GM12878 (cell line): ENCODE measurements around the gene ANK3. TPM values are rescaled to one million over a fixed set of nuclear protein-coding genes. Genes with fewer than 3 reads are reported as not detected.

Experiments
- BMI1 ChIP-seq: fragments of 450-650 bp; IDR thresholded peaks from 2 replicates; pipeline ENCODE4 v1.6.1; 2016; ENCODE audit warnings: mild to moderate bottlenecking, moderate library complexity, borderline replicate concordance
- BRCA1 ChIP-seq: IDR thresholded peaks from 2 replicates; pipeline ENCODE4 v1.6.1; 2011; ENCODE audit warnings: low read depth, low read length, improper control_type of control experiment
- KLF5 ChIP-seq: fragments of 450-650 bp; IDR thresholded peaks from 2 replicates; pipeline ENCODE4 v1.6.1; 2014; ENCODE audit warnings: mild to moderate bottlenecking; ENCODE audit not compliant: partially characterized antibody
- PAX5 ChIP-seq: IDR thresholded peaks from 2 replicates; pipeline ENCODE4 v1.6.1; 2011; ENCODE audit warnings: low read depth, low read length, borderline replicate concordance
- PML ChIP-seq: IDR thresholded peaks from 2 replicates; pipeline ENCODE4 v1.6.1; 2012; ENCODE audit warnings: low read length, inconsistent platforms
- SIX5 ChIP-seq: IDR thresholded peaks from 2 replicates; pipeline ENCODE4 v1.6.1; 2011; ENCODE audit warnings: mild to moderate bottlenecking, low read depth, low read length, moderate library complexity; ENCODE audit not compliant: severe bottlenecking
- SMAD5 ChIP-seq: IDR thresholded peaks from 2 replicates; pipeline ENCODE4 v1.6.1; 2016; ENCODE audit warnings: antibody characterized with exemption, low read depth
- STAT1 ChIP-seq: fragments of 450-650 bp; conservative IDR thresholded peaks from 2 replicates; pipeline ENCODE4 v1.6.1; 2014; ENCODE audit warnings: antibody characterized with exemption, mild to moderate bottlenecking
- STAT3 ChIP-seq: IDR thresholded peaks from 2 replicates; pipeline ENCODE4 v1.6.1; 2011; ENCODE audit warnings: low read depth, low read length, improper control_type of control experiment
- ZBTB40 ChIP-seq: fragments of 450-650 bp; IDR thresholded peaks from 2 replicates; pipeline ENCODE4 v1.6.1; 2016; ENCODE audit warnings: mild to moderate bottlenecking, moderate library complexity, borderline replicate concordance
- polyA plus RNA-seq, 11 experiments: library from polyadenylated mRNA; depleted of rRNA in 4 of 11; unstranded in 6 of 11; stranded (reverse) in 5 of 11; fragments of >200 nt; fragmentation: Nextera tagmentation in 4 of 11; fragmentation: Illumina TruSeq in 1 of 11; extraction: Ambion mirVana in 4 of 11; extraction: Trizol in 1 of 11; gene quantifications; 1 replicate in 1 of 11; 2 replicates in 10 of 11; pipeline versions ENCODE4 v1.2.1 to v1.2.3, GENCODE V29; 2011 to 2016; ENCODE audit warnings: inconsistent platforms in 2 of 11, missing spikeins in 2 of 11, low read depth in 1 of 11
- total RNA-seq, 4 experiments: library from RNA; depleted of rRNA in 3 of 4; stranded (reverse); fragments of >200 nt in 3 of 4; fragmentation: Illumina TruSeq in 1 of 4; extraction: Trizol in 1 of 4; gene quantifications; 2 replicates each; pipeline versions ENCODE4 v1.2.1 to v1.2.3, GENCODE V29; 2013 to 2021

The ANK3 gene
- total and polyA plus RNA-seq, 10 of the 15 experiments (the other 5 are each of a cell fraction or from before 2014, with no cell fraction given) = 0.06 to 0.82 (median 0.20) TPM; not detected in 2

DNA sequence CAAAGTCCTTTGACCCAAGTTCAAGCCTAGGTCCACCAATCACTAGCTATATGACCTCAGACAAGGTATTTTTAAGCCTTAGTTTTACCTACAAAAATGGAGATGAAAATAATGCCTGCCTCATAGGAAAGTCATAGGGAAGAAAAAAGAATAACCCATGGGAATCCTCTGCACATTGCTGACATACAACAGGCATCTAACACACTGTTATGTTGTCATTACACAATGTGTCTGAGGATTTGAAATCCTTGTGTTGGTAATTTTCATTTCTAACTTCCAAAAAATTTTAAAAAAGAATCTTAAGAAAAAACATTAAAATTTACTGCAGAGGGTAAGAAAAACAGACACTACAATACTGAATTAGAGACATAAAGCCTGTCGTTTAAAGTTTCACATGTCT lies 5.7 kb downstream of the ANK3 start (continued):
- TF ChIP-seq ZBTB40 = no peak
- no peak for TF ChIP-seq BRCA1
- TF ChIP-seq KLF5 = no peak
- no peak for TF ChIP-seq SMAD5
- no peak for TF ChIP-seq BMI1
- no peak for TF ChIP-seq SIX5
- TF ChIP-seq PAX5 = no peak
- TF ChIP-seq PML = no peak
- no peak for TF ChIP-seq STAT3
- TF ChIP-seq STAT1 = no peak
- TF ChIP-seq, all 136 proteins: peak for 0
